Neutrophil (primary cell): Measurements from ENCODE around the gene RAD51B.

Source experiments
- H3K27ac ChIP-seq: fragments of 200-600 bp; sonication (generic); 2 replicates; pipeline ENCODE4 v1.5.1; 2016; ENCODE audit warnings: mild to moderate bottlenecking, moderate library complexity
- H3K27me3 ChIP-seq: fragments of 200-600 bp; sonication (generic); 2 replicates; pipeline ENCODE4 v1.6.0; 2016; ENCODE audit warnings: mild to moderate bottlenecking
- H3K36me3 ChIP-seq: fragments of 200-600 bp; sonication (generic); 2 replicates; pipeline ENCODE4 v1.5.1; 2017
- H3K4me1 ChIP-seq, 2 experiments: fragments of 200-600 bp in 1 of 2; sonication (generic) in 1 of 2; 1 replicate in 1 of 2; 2 replicates in 1 of 2; pipeline versions ENCODE4 v1.5.1 to v1.6.1; 2013 to 2016; ENCODE audit warnings: low read depth in 1 of 2, low read length in 1 of 2, mild to moderate bottlenecking in 1 of 2, moderate library complexity in 1 of 2; ENCODE audit not compliant: control insufficient read depth in 1 of 2, insufficient read depth in 1 of 2
- H3K4me3 ChIP-seq, 2 experiments: fragments of 200-600 bp in 1 of 2; sonication (generic) in 1 of 2; 1 replicate in 1 of 2; 2 replicates in 1 of 2; pipeline ENCODE4 v1.5.1; 2013 to 2016; ENCODE audit warnings: low read depth in 1 of 2, low read length in 1 of 2, mild to moderate bottlenecking in 1 of 2, moderate library complexity in 1 of 2
- H3K9me3 ChIP-seq: fragments of 200-600 bp; sonication (generic); 2 replicates; pipeline ENCODE4 v1.5.1; 2016
- TF ChIP-seq, protein P1 (sequence below): fragments of 200-600 bp; sonication (generic); IDR thresholded peaks from 2 replicates; pipeline ENCODE4 v1.5.1; 2016; ENCODE audit warnings: antibody characterized with exemption

Gene RAD51B

DNA sequence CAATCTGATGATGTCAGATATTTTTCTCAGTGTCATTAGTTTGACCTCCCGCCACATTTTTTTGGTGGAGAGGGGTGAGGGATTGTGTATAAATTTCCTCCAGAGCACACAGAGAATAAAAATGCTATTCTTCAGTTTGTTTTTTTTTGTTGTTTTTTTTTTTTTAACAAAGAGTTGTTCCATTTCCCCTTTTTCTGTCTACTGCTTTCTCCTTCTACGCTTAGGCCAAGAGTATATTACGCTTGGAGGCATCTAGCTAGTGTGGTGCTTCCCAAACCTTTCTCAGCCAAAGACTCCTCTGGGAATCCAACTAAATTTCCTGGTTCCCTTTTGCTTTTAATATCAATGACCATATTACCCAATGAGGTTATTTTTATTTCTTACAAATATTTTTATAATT is 507.7 kb downstream of the RAD51B start:
- Histone ChIP-seq H3K9me3 (no peaks in the 10 kb centered on the region), H3K27ac (no peak overlapping the region), H3K27me3 (no peaks in the 10 kb centered on the region), H3K36me3 (no peaks in the 10 kb centered on the region), H3K4me1 (peaks cover 21 to 23% of the 10 kb centered on the region in 2 experiments), H3K4me3 (no peak overlapping the region)
- TF ChIP-seq, protein P1, sequence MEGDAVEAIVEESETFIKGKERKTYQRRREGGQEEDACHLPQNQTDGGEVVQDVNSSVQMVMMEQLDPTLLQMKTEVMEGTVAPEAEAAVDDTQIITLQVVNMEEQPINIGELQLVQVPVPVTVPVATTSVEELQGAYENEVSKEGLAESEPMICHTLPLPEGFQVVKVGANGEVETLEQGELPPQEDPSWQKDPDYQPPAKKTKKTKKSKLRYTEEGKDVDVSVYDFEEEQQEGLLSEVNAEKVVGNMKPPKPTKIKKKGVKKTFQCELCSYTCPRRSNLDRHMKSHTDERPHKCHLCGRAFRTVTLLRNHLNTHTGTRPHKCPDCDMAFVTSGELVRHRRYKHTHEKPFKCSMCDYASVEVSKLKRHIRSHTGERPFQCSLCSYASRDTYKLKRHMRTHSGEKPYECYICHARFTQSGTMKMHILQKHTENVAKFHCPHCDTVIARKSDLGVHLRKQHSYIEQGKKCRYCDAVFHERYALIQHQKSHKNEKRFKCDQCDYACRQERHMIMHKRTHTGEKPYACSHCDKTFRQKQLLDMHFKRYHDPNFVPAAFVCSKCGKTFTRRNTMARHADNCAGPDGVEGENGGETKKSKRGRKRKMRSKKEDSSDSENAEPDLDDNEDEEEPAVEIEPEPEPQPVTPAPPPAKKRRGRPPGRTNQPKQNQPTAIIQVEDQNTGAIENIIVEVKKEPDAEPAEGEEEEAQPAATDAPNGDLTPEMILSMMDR: no peak

DNA sequence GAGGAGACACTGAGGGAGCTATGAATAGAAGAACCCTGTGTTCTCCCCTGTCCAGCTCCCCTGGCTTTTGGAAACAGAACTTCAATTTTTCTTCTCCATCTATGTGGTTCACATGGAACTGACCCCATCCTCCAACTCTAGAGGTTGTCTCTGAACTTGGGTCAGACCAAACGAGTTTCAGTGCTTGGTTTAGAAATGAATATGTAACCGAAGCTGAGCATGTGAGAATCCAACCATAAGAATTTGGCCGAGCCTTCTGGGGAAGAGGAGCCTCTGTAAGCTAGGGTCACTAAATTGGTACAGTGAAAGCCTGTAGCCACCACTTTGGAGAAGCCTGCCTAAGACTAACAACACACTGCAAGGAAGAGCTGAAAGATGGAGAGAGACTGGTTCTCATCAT is 508.9 kb downstream of the RAD51B start:
- peaks cover 33 to 36% of the 10 kb centered on the region in 2 experiments for H3K4me1 ChIP-seq
- no peaks in the 10 kb centered on the region for H3K9me3 ChIP-seq
- TF ChIP-seq, protein P1: no peak
- no peak overlapping the region for H3K27ac ChIP-seq
- H3K27me3 ChIP-seq: no peaks in the 10 kb centered on the region
- no peaks in the 10 kb centered on the region for H3K36me3 ChIP-seq
- no peak overlapping the region for H3K4me3 ChIP-seq

DNA sequence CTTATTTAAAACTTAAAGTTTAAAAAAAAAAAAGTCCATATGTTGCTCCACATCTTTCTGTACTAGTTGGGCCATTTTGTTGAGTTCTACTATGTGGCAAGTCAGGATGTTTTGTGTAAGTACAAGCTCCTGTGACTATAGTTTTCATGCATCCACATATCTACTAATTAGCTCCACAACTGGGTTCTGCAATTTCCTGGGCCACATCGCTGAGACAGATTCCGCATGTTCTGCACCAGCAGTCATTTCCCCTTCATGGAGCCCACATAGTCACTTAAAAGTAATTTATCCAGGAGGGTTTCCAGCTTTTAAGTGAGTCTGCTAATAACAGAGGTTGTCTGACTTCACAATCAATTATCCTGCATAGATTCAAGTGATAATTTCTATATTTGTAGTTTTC is 511.8 kb downstream of the RAD51B start:
- Histone ChIP-seq H3K36me3 (no peaks in the 10 kb centered on the region), H3K27me3 (no peaks in the 10 kb centered on the region), H3K27ac (peak overlapping the region; percentile 48), H3K9me3 (no peaks in the 10 kb centered on the region), H3K4me3 (no peak overlapping the region), H3K4me1 (peaks cover 33 to 36% of the 10 kb centered on the region in 2 experiments)
- TF ChIP-seq, protein P1: no peak

DNA sequence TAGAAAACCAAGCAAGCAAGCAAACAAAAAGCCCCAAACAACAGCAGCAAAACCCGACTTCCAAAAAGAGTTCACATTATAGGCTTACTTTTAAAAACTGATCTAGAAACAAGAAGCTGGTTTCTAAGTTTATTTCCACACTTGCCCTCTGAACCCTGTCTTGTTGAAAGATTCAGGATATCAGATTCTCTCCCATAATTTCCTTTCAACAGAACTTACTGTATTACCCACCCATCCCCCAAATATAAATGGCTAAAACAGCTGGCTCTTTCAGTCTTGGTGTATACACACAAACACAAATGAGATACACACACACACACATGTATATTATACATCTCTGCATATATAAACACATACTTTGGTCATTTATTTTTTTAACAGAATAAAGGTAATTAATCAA is 512.4 kb downstream of the RAD51B start:
- TF ChIP-seq, protein P1: no peak
- Histone ChIP-seq H3K27ac (peak overlapping the region; percentile 35), H3K27me3 (no peaks in the 10 kb centered on the region), H3K4me1 (peaks cover 33 to 36% of the 10 kb centered on the region in 2 experiments), H3K9me3 (no peaks in the 10 kb centered on the region), H3K4me3 (no peak overlapping the region), H3K36me3 (no peaks in the 10 kb centered on the region)

DNA sequence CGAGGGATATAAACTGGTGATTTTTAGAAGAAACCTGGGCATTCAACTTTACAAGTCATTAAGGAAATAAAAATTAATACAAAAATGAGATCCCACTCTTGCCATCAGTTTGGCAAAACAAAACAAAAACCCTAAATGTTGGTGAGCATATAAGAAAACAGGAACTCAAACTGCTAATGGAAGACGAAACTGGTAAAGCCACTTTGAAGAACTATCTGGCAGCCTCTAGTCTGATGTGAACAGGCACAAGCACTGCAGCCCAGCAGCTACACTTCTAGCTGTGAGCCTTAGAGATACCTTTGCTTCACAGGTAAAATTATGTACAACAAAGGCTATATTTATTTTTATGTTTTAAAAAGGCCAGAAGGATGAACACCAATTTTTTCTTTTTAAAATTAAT is 513.7 kb downstream of the RAD51B start:
- Histone ChIP-seq H3K9me3 (no peaks in the 10 kb centered on the region), H3K27ac (peak overlapping the region; percentile 35), H3K27me3 (no peaks in the 10 kb centered on the region), H3K4me3 (no peak overlapping the region), H3K4me1 (peaks cover 33 to 36% of the 10 kb centered on the region in 2 experiments), H3K36me3 (no peaks in the 10 kb centered on the region)
- TF ChIP-seq, protein P1: no peak

DNA sequence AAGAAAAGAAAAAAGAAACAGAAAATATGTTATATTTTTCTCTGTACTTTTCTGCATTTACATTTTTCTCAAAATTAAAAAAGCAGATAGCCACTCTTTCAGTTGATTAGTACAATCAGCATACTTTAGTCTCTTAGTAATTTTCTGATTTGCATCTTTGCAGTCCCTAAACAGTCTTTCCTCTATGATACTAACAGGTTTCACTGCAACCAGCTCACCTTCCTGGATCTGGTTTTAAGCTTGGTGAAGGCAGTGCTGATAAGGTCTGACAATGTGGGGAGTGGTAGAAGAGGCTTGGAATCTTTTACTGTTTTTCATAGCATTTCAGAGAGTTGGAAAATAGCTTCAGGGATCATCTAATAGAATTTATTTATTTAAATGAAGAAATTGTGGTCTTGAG is 515.7 kb downstream of the RAD51B start:
- H3K27ac ChIP-seq: no peak overlapping the region
- H3K4me1 ChIP-seq: peaks cover 31 to 32% of the 10 kb centered on the region in 2 experiments
- TF ChIP-seq, protein P1: no peak
- no peaks in the 10 kb centered on the region for H3K36me3 ChIP-seq
- no peak overlapping the region for H3K4me3 ChIP-seq
- H3K27me3 ChIP-seq: no peaks in the 10 kb centered on the region
- no peaks in the 10 kb centered on the region for H3K9me3 ChIP-seq
